ENCODE results near the gene RUVBL1.

Gene RUVBL1

DNA sequence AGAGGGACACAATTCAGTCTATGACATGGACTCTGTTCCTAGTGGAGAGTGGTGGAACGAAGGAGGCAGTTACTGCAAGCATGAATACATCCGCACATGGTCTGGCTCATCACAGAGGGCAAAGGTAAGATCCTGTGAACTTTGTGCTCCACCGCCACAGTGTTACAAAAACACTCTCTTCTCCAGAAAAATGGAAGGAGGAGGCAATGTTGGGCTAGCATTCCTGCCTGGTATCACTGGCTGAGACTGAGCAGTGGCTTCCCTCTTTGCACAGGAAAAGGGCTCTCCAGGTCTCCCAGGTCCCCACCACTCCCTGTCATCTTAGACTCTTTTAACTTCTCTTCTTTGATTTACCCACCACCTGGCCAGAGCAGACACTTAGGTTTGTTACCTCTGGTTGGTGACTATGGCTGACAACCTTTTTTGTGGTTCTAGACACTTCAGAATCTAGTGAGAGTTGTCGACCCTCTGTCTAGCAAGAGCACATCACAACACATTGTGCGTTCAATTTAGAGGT, 28.2 kb upstream of the RUVBL1 start:
- H3K4me3 Mint-ChIP-seq: no peak overlapping the region
- peaks cover 23% of the 10 kb centered on the region for H3K4me1 Mint-ChIP-seq (ENCODE audit: low read depth)
- H3K9me3 Mint-ChIP-seq: peaks cover 5% of the 10 kb centered on the region
- H3K27me3 Mint-ChIP-seq (ENCODE audit: low read depth): no peaks in the 10 kb centered on the region
- peaks cover 5% of the 10 kb centered on the region for H3K36me3 Mint-ChIP-seq (ENCODE audit: low read depth)
- no peak overlapping the region for H3K27ac Mint-ChIP-seq

DNA sequence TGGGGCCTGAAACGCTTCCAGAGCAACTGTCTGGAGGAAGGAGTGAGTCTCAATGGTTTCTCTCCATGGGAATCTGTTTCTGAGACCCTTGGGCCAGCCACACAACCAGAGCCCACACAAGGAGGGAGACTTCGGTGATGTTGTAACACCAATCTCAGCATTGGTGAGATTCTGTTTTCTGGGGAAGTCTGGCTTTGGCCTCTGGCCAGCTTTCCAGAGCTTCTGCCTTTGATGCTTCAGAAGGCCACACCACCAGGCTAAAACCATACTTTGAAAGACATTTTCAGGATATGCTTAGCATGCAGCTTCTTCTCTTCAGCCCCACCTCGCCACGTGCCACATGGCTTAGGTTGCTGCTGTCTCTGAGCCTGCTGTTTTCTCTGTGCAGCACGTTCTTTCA, 26.0 kb upstream of the RUVBL1 start:
- Mint-ChIP-seq H3K4me3 (no peak overlapping the region), H3K27me3 (ENCODE audit: low read depth) (peaks cover 2% of the 10 kb centered on the region), H3K9me3 (peaks cover 5% of the 10 kb centered on the region), H3K36me3 (ENCODE audit: low read depth) (no peaks in the 10 kb centered on the region), H3K4me1 (ENCODE audit: low read depth) (peaks cover 12% of the 10 kb centered on the region), H3K27ac (no peak overlapping the region)

DNA sequence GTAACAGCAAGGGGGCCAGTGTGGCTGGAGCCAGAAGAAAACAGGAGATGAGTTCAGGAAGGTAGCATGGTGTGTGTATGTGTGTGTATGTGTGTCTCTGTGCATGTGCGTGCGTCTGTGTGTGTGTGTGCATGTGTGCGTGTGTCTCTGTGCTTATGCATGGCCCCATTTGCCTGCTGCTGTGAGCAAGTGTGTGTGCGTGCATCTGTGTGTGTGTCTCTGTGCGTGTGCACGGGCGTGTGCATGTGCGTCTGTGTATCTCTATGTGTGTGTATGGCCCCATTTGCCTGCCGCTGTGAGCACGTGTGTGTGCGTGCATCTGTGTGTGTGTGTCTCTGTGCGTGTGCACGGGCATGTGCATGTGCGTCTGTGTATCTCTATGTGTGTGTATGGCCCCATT, 22.6 kb upstream of the RUVBL1 start:
- no peaks in the 10 kb centered on the region for H3K9me3 Mint-ChIP-seq

DNA sequence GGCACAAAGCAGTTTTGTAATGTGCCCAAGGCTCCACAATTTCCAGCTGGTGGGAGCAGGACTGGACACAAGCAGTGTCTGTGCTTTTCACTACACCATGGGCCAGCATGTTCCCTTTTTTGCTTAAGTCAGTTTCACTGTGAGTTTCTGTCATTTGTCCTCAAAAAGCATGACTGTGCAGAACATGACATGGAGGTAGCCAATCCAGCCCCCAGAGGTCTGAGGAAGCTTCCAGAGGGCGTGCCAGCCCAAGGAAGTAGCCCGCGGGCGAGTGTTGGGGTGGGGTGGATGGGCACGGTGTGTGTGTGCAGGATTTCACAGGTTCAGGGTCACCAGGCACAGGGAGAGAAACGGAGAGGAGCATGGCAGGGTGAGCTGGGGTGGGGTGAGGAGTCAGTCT, 21.7 kb upstream of the RUVBL1 start:
- H3K36me3 Mint-ChIP-seq (ENCODE audit: low read depth): no peaks in the 10 kb centered on the region
- no peaks in the 10 kb centered on the region for H3K9me3 Mint-ChIP-seq
- no peak overlapping the region for H3K27ac Mint-ChIP-seq
- H3K4me1 Mint-ChIP-seq (ENCODE audit: low read depth): no peaks in the 10 kb centered on the region
- no peak overlapping the region for H3K4me3 Mint-ChIP-seq
- H3K27me3 Mint-ChIP-seq (ENCODE audit: low read depth): peaks cover 3% of the 10 kb centered on the region

More for the DNA sequence above, 22.6 kb upstream of the RUVBL1 start:
- peaks cover 3% of the 10 kb centered on the region for H3K27me3 Mint-ChIP-seq (ENCODE audit: low read depth)
- H3K36me3 Mint-ChIP-seq (ENCODE audit: low read depth): no peaks in the 10 kb centered on the region
- no peak overlapping the region for H3K4me3 Mint-ChIP-seq
- H3K4me1 Mint-ChIP-seq (ENCODE audit: low read depth): no peaks in the 10 kb centered on the region
- no peak overlapping the region for H3K27ac Mint-ChIP-seq

DNA sequence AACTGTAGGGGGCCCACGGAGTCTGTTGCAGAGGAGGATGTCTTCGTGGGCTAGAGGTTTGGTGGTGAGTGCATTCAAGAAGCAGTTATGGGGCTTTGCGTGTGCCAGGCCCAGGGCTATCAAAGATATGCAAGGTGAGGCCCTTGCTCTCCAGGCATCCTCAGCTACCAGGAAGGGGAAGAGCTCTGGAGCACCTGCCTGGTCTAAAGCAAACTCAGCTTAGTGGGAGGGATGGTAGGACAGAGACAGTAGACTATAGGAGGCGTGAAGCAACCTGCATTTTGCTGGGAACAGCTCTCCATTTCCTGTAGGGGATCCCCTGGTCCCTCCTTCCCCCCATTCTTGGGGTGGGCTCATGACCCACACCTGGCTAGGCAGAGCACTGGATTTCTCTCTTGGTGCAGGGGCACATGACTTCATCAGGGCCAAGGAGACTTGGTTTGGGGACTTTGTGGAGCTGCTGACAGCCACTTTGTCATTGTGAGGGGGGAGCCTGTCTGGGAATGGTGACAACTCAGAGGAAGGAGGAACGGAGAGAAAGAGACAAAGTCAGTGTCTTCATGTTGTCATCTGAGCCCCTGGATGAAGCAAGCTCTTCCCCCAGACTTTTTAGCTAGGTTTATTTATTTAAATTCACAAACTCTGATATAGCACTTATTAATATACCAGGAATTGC, 21.0 kb upstream of the RUVBL1 start:
- Mint-ChIP-seq H3K4me3 (no peak overlapping the region), H3K4me1 (ENCODE audit: low read depth) (no peaks in the 10 kb centered on the region), H3K27me3 (ENCODE audit: low read depth) (peaks cover 3% of the 10 kb centered on the region), H3K27ac (no peak overlapping the region), H3K36me3 (ENCODE audit: low read depth) (no peaks in the 10 kb centered on the region), H3K9me3 (no peaks in the 10 kb centered on the region)

DNA sequence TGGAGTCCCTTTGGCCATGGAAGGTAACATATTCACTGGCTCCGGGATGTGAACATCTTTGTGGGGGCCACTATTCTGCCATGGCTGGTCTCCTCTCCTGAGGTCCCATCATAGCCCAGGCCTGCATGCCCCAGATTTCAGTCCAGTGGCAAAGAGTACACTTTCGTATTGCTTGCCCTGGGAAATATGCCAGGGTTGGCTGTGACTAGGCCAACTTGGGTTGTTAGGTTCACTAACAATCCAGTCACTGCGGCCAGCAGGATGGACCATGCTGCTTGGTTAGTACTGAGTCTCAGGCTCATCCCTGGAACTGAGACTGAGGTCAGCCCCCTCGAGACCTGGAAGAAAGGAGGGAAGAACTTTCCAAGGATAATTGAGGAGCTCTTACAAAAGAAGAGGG, 19.9 kb upstream of the RUVBL1 start:
- no peaks in the 10 kb centered on the region for H3K4me1 Mint-ChIP-seq (ENCODE audit: low read depth)
- peaks cover 14% of the 10 kb centered on the region for H3K27me3 Mint-ChIP-seq (ENCODE audit: low read depth)
- H3K9me3 Mint-ChIP-seq: no peaks in the 10 kb centered on the region
- no peak overlapping the region for H3K27ac Mint-ChIP-seq
- H3K36me3 Mint-ChIP-seq (ENCODE audit: low read depth): no peaks in the 10 kb centered on the region
- H3K4me3 Mint-ChIP-seq: no peak overlapping the region

DNA sequence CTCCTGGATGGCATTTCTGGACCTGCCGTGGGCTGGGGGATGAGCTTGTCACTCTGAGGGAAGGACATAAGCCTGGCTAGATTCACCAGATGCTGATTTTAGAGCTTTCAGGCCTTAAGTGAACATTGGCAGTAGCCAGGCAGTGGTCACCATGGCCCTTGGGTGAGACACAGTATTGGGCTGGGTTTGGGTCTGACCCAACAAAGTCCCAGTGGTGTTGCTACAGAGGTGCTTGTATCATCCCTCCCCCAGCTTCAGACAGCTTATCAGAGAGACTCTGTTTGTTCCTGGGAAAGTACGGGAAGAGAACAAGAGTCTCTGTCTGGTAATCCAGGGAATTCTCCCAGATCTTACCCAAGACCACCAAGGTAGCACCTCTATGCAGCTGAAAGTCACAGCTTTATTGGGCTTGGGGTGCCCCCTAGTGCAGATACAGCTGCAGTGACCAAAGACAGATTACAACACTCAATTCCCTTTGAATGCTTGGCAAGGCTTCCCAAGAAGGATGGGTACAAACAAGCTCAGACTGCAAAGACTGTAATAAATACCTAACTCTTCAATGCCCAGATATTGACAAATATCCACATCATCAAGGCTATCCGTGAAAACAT, 9.8 kb upstream of the RUVBL1 start:
- Mint-ChIP-seq H3K27me3 (ENCODE audit: low read depth) (peaks cover 32% of the 10 kb centered on the region), H3K36me3 (ENCODE audit: low read depth) (no peaks in the 10 kb centered on the region), H3K9me3 (no peaks in the 10 kb centered on the region), H3K4me1 (ENCODE audit: low read depth) (no peaks in the 10 kb centered on the region), H3K27ac (no peak overlapping the region), H3K4me3 (no peak overlapping the region)

DNA sequence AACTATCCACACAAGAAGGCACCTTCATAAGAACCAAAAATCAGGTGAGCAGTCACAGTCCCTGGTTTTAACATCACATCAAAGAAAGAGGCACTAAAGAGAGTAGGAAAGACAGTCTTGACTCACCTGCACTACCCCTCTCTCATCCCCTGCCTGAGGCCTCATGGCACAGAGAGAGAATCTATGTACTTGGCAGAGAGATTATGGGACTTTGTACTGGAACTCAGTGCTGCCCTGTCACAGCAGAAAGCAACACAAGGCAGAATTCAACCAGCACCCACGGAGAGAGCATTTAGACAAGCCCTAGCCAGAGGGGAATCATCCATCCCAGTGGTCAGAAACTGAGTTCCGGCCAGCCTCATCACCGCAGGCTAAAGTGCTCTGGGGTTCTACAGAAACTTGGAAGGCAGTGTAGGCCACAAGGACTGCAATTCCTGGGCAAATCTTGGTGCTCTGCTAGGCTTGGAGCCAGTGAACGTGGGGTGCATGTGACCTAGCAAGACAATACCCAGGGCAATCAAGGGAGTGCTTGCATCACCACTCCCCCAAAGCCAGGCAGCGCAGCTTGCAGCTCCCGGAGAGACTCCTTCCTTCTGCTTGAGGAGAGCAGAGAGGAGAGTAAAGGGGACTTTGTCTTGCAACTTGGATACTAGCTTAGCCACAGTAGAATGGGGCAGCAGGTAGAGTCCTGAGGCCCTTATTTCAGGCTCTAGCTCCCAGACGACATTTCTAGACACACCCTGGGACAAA, 8.5 kb upstream of the RUVBL1 start:
- Mint-ChIP-seq H3K9me3 (no peaks in the 10 kb centered on the region), H3K4me1 (ENCODE audit: low read depth) (no peaks in the 10 kb centered on the region), H3K4me3 (no peak overlapping the region), H3K36me3 (ENCODE audit: low read depth) (no peaks in the 10 kb centered on the region), H3K27ac (no peak overlapping the region), H3K27me3 (ENCODE audit: low read depth) (peaks cover 19% of the 10 kb centered on the region)

DNA sequence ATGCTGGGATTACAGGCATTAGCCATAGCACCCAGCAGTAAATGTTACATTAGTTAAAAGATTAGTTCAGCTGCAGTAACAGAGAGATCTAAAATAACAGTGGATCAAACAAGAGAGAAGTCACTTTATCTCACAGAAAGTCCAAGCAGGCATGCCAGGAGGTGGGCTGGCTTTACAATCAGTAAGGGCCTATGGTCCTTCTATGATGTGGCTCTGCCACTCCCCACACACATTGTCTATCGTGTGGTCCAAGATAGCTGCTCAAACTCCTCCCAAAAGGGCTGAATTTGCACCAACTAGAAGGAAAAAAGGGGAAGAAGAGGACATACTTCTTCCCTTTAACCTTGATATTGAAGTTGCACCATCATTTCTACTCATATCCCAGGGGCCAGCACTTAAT, 4.6 kb upstream of the RUVBL1 start:
- Mint-ChIP-seq H3K4me1 (ENCODE audit: low read depth) (peaks cover 12% of the 10 kb centered on the region), H3K27me3 (ENCODE audit: low read depth) (no peaks in the 10 kb centered on the region), H3K36me3 (ENCODE audit: low read depth) (peaks cover 11% of the 10 kb centered on the region), H3K27ac (no peak overlapping the region), H3K4me3 (no peak overlapping the region), H3K9me3 (peaks cover 6% of the 10 kb centered on the region)

DNA sequence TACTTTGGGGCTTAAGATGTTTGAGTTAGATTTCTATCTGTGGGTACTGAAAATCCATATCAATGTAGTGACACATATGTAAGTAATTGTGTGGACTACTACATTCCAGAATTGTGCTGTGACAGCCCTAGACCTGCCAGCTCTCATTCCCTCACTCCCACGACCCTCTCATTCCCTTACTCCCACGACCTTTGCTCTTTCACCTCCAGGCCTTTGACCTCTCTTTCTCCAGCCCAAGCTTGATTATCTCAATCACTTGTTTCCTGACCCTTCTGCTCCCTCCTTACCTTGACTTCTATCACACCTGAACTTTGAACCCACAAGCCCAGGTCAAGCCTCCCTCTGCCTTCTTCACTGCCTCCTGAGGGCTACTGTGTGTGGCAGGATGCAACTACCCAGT, 3.6 kb upstream of the RUVBL1 start:
- peaks cover 6% of the 10 kb centered on the region for H3K9me3 Mint-ChIP-seq
- H3K36me3 Mint-ChIP-seq (ENCODE audit: low read depth): peaks cover 11% of the 10 kb centered on the region
- H3K4me1 Mint-ChIP-seq (ENCODE audit: low read depth): peaks cover 18% of the 10 kb centered on the region
- H3K4me3 Mint-ChIP-seq: no peak overlapping the region
- no peaks in the 10 kb centered on the region for H3K27me3 Mint-ChIP-seq (ENCODE audit: low read depth)
- no peak overlapping the region for H3K27ac Mint-ChIP-seq

DNA sequence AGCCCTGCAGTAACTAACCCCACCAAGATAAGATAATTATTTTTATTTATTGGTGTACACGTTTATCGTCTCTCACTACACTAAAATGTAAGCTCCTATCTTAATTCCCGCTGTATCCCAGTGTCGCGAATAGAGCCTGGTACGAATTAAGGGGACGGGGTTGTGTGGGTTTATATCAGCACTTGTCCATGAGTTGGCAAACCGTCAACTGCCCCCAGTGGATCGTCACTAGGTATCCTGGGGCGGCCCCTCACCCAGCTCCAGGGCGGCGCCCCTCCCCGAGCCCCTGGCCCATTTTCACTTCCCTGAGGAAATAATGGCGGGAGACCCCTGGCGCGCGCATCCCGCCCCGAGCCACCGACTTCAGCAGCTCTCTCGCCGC, 465 bp downstream of the RUVBL1 start:
- peak overlapping the region; percentile 97 for H3K4me3 Mint-ChIP-seq
- peaks cover 13% of the 10 kb centered on the region for H3K36me3 Mint-ChIP-seq (ENCODE audit: low read depth)
- no peaks in the 10 kb centered on the region for H3K27me3 Mint-ChIP-seq (ENCODE audit: low read depth)
- peaks cover 6% of the 10 kb centered on the region for H3K9me3 Mint-ChIP-seq
- H3K4me1 Mint-ChIP-seq (ENCODE audit: low read depth): peaks cover 27% of the 10 kb centered on the region
- peak overlapping the region; percentile 86 for H3K27ac Mint-ChIP-seq

DNA sequence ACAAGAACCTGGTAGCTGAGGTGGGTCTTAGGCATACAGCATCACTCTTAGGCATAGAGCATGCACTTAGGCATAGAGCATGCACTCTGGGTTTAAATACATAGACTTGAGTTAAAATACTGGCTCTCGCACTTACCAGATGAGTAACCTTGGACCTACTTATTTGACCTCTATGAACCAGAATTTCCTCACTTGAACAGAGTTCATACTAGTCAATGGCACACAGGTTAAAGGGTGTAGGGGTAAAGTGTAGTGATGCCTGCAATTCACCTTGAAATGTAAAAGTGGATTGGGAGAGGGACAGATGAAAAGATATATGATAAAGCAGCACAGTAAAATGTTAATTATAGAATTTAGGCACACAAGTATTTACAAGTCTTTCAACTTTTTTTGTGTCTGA, 1.6 kb downstream of the RUVBL1 start:
- Mint-ChIP-seq H3K36me3 (ENCODE audit: low read depth) (peaks cover 20% of the 10 kb centered on the region), H3K9me3 (peaks cover 6% of the 10 kb centered on the region), H3K4me3 (peak overlapping the region; percentile 43), H3K27me3 (ENCODE audit: low read depth) (no peaks in the 10 kb centered on the region), H3K27ac (no peak overlapping the region), H3K4me1 (ENCODE audit: low read depth) (peaks cover 29% of the 10 kb centered on the region)

DNA sequence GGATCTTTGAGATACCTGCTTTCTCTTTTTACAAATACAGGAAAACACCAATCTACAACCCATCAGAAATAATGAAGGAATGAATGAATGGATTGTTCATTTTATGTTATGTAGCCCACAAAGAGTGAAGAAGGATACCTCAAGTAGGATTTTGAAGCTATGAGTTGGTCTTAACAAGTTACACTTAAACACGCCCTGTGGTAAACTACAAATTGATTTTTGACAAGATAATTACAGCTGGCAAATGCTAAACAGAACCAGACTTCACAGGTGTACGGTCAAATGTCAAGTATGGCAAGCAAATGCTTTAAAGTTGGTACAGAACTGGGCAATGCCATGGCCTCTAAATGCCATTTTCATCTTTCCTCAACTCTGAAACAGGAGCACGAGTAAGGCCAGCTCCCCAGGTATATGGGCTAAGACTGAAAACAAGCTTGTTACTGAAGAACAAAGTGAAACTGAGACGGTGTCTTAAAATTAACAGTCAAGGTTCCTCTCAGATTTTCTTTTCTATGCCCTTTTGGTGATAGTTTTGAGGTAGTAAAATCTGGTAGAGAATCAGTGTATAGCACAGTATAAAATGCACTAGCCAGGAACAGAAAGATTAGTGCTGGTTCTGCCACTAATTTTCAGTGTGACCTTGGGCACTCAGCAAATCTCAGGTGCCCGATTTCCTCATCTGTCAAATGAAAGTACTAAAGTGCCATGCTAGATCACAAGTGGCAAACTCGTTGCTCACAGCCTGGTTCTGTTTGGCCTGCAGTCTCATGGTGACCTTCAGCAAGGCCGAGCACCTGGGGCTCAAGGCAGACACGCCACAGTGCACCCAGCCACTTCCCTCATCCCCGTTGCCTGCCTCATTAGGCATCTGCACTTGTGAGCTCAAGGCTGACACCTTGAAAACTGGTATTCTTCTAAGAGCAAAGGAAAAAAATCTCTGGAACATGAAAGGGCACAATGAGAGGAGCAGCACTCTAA, 9.5 kb downstream of the RUVBL1 start:
- H3K27me3 Mint-ChIP-seq (ENCODE audit: low read depth): no peaks in the 10 kb centered on the region
- H3K4me3 Mint-ChIP-seq: no peak overlapping the region
- H3K4me1 Mint-ChIP-seq (ENCODE audit: low read depth): peaks cover 32% of the 10 kb centered on the region

DNA sequence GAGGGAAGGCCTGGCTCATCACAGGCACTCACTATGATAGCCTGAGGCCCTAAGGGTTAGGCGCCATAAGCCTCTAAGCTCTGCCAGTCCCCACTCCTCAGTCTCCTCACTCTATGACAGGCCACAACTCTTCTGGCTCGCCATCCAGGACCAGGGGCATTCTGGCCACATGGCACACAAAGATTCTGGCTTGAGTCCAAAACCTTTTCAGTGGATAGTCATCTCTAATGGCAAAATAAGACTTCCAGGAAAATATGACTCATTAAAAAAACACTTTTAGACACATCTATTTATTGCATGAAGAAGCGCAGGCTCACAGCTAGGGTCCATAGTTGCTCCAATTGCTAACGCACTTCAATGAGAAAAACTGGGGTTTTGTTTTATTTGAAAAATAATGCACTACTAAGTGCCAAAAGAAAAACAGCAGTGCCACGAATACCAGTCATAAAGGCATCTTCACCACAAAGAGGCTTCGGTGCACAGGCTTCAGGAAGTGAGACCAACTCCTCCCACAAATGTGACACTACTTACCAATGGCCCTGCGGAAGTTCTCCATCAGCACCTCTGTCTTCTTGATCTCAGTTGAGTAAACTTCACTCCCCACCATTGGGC, 11.1 kb downstream of the RUVBL1 start:
- Mint-ChIP-seq H3K36me3 (ENCODE audit: low read depth) (peaks cover 36% of the 10 kb centered on the region), H3K27ac (peak overlapping the region; percentile 90), H3K4me1 (ENCODE audit: low read depth) (peaks cover 30% of the 10 kb centered on the region), H3K4me3 (peak overlapping the region; percentile 12), H3K9me3 (no peaks in the 10 kb centered on the region), H3K27me3 (ENCODE audit: low read depth) (no peaks in the 10 kb centered on the region)

More for the DNA sequence above, 9.5 kb downstream of the RUVBL1 start:
- Mint-ChIP-seq H3K36me3 (ENCODE audit: low read depth) (peaks cover 40% of the 10 kb centered on the region), H3K9me3 (no peaks in the 10 kb centered on the region), H3K27ac (peak overlapping the region; percentile 66)
